H1 (cell line): ENCODE data around the gene WAC. TPM values are rescaled to one million over a fixed set of nuclear protein-coding genes. Genes with fewer than 3 reads are reported as not detected.

Experiments used
- CHD7 ChIP-seq: fragments of 300-600 bp; sonication (generic); IDR thresholded peaks from 2 replicates; pipeline ENCODE4 v1.7.1; 2012; ENCODE audit warnings: low read length, moderate library complexity, mild to moderate bottlenecking, inconsistent platforms; ENCODE audit not compliant: insufficient replicate concordance
- CTBP2 ChIP-seq: IDR thresholded peaks from 2 replicates; pipeline ENCODE4 v1.7.0; 2011; ENCODE audit warnings: borderline replicate concordance, mild to moderate bottlenecking, moderate library complexity, mixed read lengths, low read length; ENCODE audit not compliant: insufficient read depth, insufficient read length
- EGR1 ChIP-seq: IDR thresholded peaks from 2 replicates; pipeline ENCODE4 v1.6.1; 2011; ENCODE audit warnings: low read depth, low read length, borderline replicate concordance
- GABPA ChIP-seq: IDR thresholded peaks from 2 replicates; pipeline ENCODE4 v1.6.1; 2011; ENCODE audit warnings: mild to moderate bottlenecking, low read length, moderate library complexity, borderline replicate concordance; ENCODE audit not compliant: insufficient read depth
- JUN ChIP-seq: IDR thresholded peaks from 2 replicates; pipeline ENCODE4 v1.6.1; 2011; ENCODE audit warnings: low read depth, mild to moderate bottlenecking, improper control_type of control experiment, low read length
- KDM4A ChIP-seq: IDR thresholded peaks from one replicate; pipeline ENCODE4 v1.7.1; 2012; ENCODE audit warnings: low read depth, mild to moderate bottlenecking, moderate library complexity, low read length, inconsistent platforms; ENCODE audit not compliant: severe bottlenecking
- KDM5A ChIP-seq: fragments of 200-600 bp; IDR thresholded peaks from 2 replicates; pipeline ENCODE4 v1.7.1; 2012; ENCODE audit warnings: mild to moderate bottlenecking, low read length, inconsistent platforms, mixed read lengths
- POU5F1 ChIP-seq: IDR thresholded peaks from 2 replicates; pipeline ENCODE4 v1.6.1; 2011; ENCODE audit warnings: low read depth, mild to moderate bottlenecking, low read length, moderate library complexity
- SP1 ChIP-seq: IDR thresholded peaks from 2 replicates; pipeline ENCODE4 v1.6.1; 2011; ENCODE audit warnings: low read depth, low read length
- ZNF274 ChIP-seq: IDR thresholded peaks from 2 replicates; pipeline ENCODE4 v1.7.0; 2012; ENCODE audit warnings: low read length, borderline replicate concordance; ENCODE audit errors: extremely low read depth
- polyA plus RNA-seq, 7 experiments: library from polyadenylated mRNA; depleted of rRNA in 3 of 7; stranded (reverse) in 5 of 7; unstranded in 2 of 7; fragments of >200 nt in 5 of 7; fragments of 200-250 nt in 2 of 7; gene quantifications; 1 replicate in 5 of 7; 2 replicates in 1 of 7; 4 replicates in 1 of 7; pipeline versions ENCODE4 v1.2.1 to v1.2.3, GENCODE V29; 2011 to 2013; ENCODE audit warnings: missing spikeins in 2 of 7, mixed read lengths in 2 of 7
- total RNA-seq: library from RNA; stranded (reverse); fragmentation: NEBNext Ultra II Directional; extraction: Animal tissue kit (Norgen Biotek cat#: 25700); gene quantifications from 2 replicates; pipeline ENCODE4 v1.2.1, GENCODE V29; 2021

Gene WAC
- total and polyA plus RNA-seq, 2 of the 8 experiments (the other 6 are each of a cell fraction or from before 2014, with no cell fraction given): 72.9 to 128 TPM

DNA sequence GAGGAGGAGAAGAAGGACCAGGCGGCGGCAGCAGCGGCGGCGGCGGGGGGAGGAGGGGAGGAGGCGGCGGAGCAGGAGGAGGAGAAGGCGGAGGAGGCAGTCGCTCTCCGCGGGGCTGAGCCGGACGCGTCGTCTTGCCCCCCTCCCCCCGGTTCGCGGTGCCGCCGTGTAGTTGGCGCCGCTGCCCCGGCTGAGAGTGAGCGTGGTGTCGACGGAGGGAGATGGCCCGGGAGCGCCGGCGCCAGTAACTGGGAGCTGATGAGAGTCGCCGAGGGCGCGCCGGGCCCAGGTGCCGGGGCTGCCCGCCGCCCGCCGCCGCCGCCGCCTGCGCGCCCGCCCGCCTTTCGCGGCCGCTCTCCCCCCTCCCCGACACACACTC lies 257 bp downstream of the WAC start (continued):
- TF ChIP-seq CHD7 (no peak), ZNF274 (no peak), JUN (no peak), KDM5A (no peak), EGR1 (no peak), KDM4A (no peak), SP1 (no peak), CTBP2 (no peak), GABPA (no peak), POU5F1 (no peak)
- TF ChIP-seq, all 59 proteins: peak for 0
